Endothelial cell of umbilical vein (primary cell): ENCODE results near the gene GRID2. TPM values are rescaled to one million over a fixed set of nuclear protein-coding genes. Genes with fewer than 3 reads are reported as not detected.

Source experiments
- BruUV-seq: library from RNA; stranded (reverse); fragments of 400-500 nt; replicated peaks from 2 replicates; lab custom pipeline; 2021; lab: Mats Ljungman, UMichigan
- CTCF ChIA-PET: fragments of 300-600, 350-600 bp; sonication (Branson Sonifier 250); formaldehyde crosslinking; loops from one replicate; lab custom pipeline; 2021; ENCODE audit warnings: antibody characterized with exemption, inconsistent platforms; lab: Charles Lee
- POLR2A ChIA-PET: fragments of 300-600, 350-600 bp; sonication (Branson Sonifier 250); formaldehyde crosslinking; loops from one replicate; lab custom pipeline; 2021; ENCODE audit warnings: antibody characterized with exemption, inconsistent platforms; lab: Charles Lee
- DNase-seq: peaks from one replicate; pipeline ENCODE4 v3.0.0-alpha.2; 2011; ENCODE audit warnings: low read depth, low spot score
- FAIRE-seq: peaks from 2 replicates; lab custom pipeline; 2011; peaks lifted over from hg19 to GRCh38; lab: Jason Lieb, UNC
- H2AFZ ChIP-seq: 2 replicates; pipeline ENCODE4 v1.6.0; 2012; ENCODE audit warnings: low read depth, low read length, control low read depth, inconsistent platforms
- H3K27ac ChIP-seq: 2 replicates; pipeline ENCODE4 v1.5.1; 2011; ENCODE audit warnings: low read depth, mild to moderate bottlenecking, control low read depth, low read length, moderate library complexity; ENCODE audit not compliant: insufficient read depth
- H3K27me3 ChIP-seq, 2 experiments: 2 replicates each; pipeline versions ENCODE4 v1.6.0 to v1.6.1; 2011; ENCODE audit warnings: low read length in 2 of 2, mixed read lengths in 1 of 2; ENCODE audit not compliant: control insufficient read depth in 2 of 2, insufficient read depth in 2 of 2
- H3K36me3 ChIP-seq, 2 experiments: 2 replicates in 1 of 2; 3 replicates in 1 of 2; pipeline ENCODE4 v1.5.1; 2011; ENCODE audit warnings: low read length in 2 of 2, mild to moderate bottlenecking in 1 of 2, moderate library complexity in 1 of 2; ENCODE audit not compliant: control insufficient read depth in 2 of 2, insufficient read depth in 2 of 2; ENCODE audit errors: extremely low read depth in 1 of 2
- H3K4me1 ChIP-seq: 3 replicates; pipeline ENCODE4 v1.5.1; 2011; ENCODE audit warnings: mild to moderate bottlenecking, low read length; ENCODE audit not compliant: control insufficient read depth, insufficient read depth; ENCODE audit errors: extremely low read depth
- H3K4me2 ChIP-seq: 2 replicates; pipeline ENCODE4 v1.6.1; 2011; ENCODE audit warnings: low read length, control low read depth, mixed read lengths; ENCODE audit not compliant: insufficient read depth
- H3K4me3 ChIP-seq, 3 experiments: fragments of 200-600 bp in 1 of 3; sonication (generic), shearing (Covaris generic) in 1 of 3; replicated peaks in 1 of 3; 2 replicates each; pipeline ENCODE4 v1.5.1; 2011 to 2016; ENCODE audit warnings: control low read depth in 3 of 3, low read length in 3 of 3, mild to moderate bottlenecking in 2 of 3, inconsistent platforms in 1 of 3, low read depth in 1 of 3, moderate library complexity in 1 of 3; ENCODE audit not compliant: insufficient read depth in 1 of 3
- H3K79me2 ChIP-seq: 2 replicates; pipeline ENCODE4 v1.6.0; 2012; ENCODE audit warnings: low read length, inconsistent platforms; ENCODE audit not compliant: control insufficient read depth, insufficient read depth
- H3K9ac ChIP-seq: replicated peaks from 2 replicates; pipeline ENCODE3; 2011; ENCODE audit warnings: low read length, control low read depth; ENCODE audit not compliant: insufficient read depth; ENCODE audit errors: extremely low read depth
- H3K9me1 ChIP-seq: replicated peaks from 3 replicates; pipeline ENCODE4 v1.6.0; 2011; ENCODE audit warnings: mild to moderate bottlenecking, low read length; ENCODE audit not compliant: control insufficient read depth, insufficient read depth; ENCODE audit errors: extremely low read depth
- H3K9me3 ChIP-seq: replicated peaks from 2 replicates; pipeline ENCODE4 v1.5.1; 2012; ENCODE audit warnings: low read length, inconsistent platforms; ENCODE audit not compliant: control insufficient read depth, insufficient read depth
- H4K20me1 ChIP-seq: replicated peaks from 2 replicates; pipeline ENCODE3; 2011; ENCODE audit warnings: mild to moderate bottlenecking, low read length; ENCODE audit not compliant: control insufficient read depth, insufficient read depth; ENCODE audit errors: extremely low read depth
- EZH2 ChIP-seq: IDR thresholded peaks from 2 replicates; pipeline ENCODE4 v1.6.1; 2012; ENCODE audit warnings: borderline replicate concordance, low read depth, mild to moderate bottlenecking, moderate library complexity, low read length, inconsistent platforms; ENCODE audit not compliant: severe bottlenecking
- FOS ChIP-seq: IDR thresholded peaks from 2 replicates; pipeline ENCODE4 v1.6.1; 2011; ENCODE audit warnings: mild to moderate bottlenecking, low read length, moderate library complexity, borderline replicate concordance; ENCODE audit not compliant: insufficient read depth
- GATA2 ChIP-seq: IDR thresholded peaks from 2 replicates; pipeline ENCODE4 v1.7.0; 2011; ENCODE audit warnings: low read depth, mild to moderate bottlenecking, moderate library complexity, mixed read lengths, low read length; ENCODE audit not compliant: insufficient read length, insufficient read depth
- JUN ChIP-seq: IDR thresholded peaks from 2 replicates; pipeline ENCODE4 v1.6.1; 2011; ENCODE audit warnings: borderline replicate concordance, low read depth; ENCODE audit not compliant: insufficient read length, insufficient read depth
- MYC ChIP-seq: IDR thresholded peaks from one replicate; pipeline ENCODE4 v1.6.1; 2011; ENCODE audit warnings: mild to moderate bottlenecking, low read depth, low read length
- POLR2A ChIP-seq: IDR thresholded peaks from 2 replicates; pipeline ENCODE4 v1.6.1; 2012; ENCODE audit warnings: low read depth, mild to moderate bottlenecking, control low read depth, low read length
- POLR2AphosphoS5 ChIP-seq: IDR thresholded peaks from 2 replicates; pipeline ENCODE4 v1.6.1; 2012; ENCODE audit warnings: low read depth, mild to moderate bottlenecking, control low read depth, low read length, moderate library complexity; ENCODE audit not compliant: insufficient read depth
- dilution Hi-C: fragments of 300-500 bp; cut with MboI; formaldehyde crosslinking; loops from one replicate; pipeline ENCODE4 v1.15.0; 2019; ENCODE audit warnings: low sequenced_read_pairs; ENCODE audit not compliant: extremely low pct_ligation_motif_present
- intact Hi-C: fragments of 100-400 bp; cut with micrococcal nuclease; formaldehyde crosslinking; loops from one replicate; pipeline ENCODE4 v1.10.0; 2022
- polyA plus RNA-seq, 4 experiments: library from polyadenylated mRNA; depleted of rRNA in 3 of 4; stranded (reverse) in 3 of 4; unstranded in 1 of 4; fragments of >200 nt; gene quantifications; 2 replicates each; pipeline versions ENCODE4 v1.2.1 to v1.2.3, GENCODE V29; 2011 to 2012; ENCODE audit warnings: missing spikeins in 1 of 4
- total RNA-seq: library from RNA; stranded (reverse); gene quantifications from 2 replicates; pipeline ENCODE4 v1.2.3, GENCODE V29; 2021
- TF ChIP-seq, protein P1 (sequence below): IDR thresholded peaks from 2 replicates; pipeline ENCODE4 v1.6.1; 2011; ENCODE audit not compliant: insufficient read depth, insufficient read length
- TF ChIP-seq, protein P2 (sequence below), 2 donors: IDR thresholded peaks; 1 replicate in 1 of 2; 2 replicates in 1 of 2; pipeline ENCODE4 v1.5.1; 2011; ENCODE audit warnings: low read length in 2 of 2, mild to moderate bottlenecking in 2 of 2, moderate library complexity in 2 of 2, control low read depth in 1 of 2, inconsistent platforms in 1 of 2, low read depth in 1 of 2; ENCODE audit not compliant: insufficient read depth in 1 of 2; ENCODE audit errors: extremely low read depth in 1 of 2

Gene GRID2
- total and polyA plus RNA-seq, 2 donors (not counting 3 experiments of a cell fraction or from before 2014, with no cell fraction given) = not detected

DNA sequence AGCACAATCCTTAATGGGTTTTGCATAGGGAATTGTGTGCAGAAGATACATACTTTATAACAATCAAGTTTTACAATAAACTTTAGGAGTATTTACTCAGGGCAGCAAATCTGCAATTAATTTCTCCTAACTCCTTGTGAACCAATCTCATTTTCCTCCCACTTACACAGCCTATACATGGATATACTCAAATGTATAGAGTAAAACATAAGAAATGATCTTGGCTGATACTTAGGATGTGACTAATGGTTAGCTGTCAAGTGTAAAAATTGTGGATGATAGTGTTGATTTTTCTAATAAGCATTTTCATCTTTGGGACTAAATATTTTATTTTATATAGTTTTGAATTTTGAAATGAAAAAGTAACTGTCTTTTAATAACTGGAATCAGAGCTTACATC, 759.6 kb downstream of the GRID2 start:
- Histone ChIP-seq H2AFZ (no peak overlapping the region), H4K20me1 (no peaks in the 10 kb centered on the region), H3K9me1 (no peaks in the 10 kb centered on the region), H3K27me3 (no peaks in the 10 kb centered on the region), H3K79me2 (no peaks in the 10 kb centered on the region), H3K4me3 (no peak overlapping the region), H3K9me3 (no peaks in the 10 kb centered on the region), H3K4me2 (no peak overlapping the region), H3K9ac (no peak overlapping the region), H3K36me3 (no peaks in the 10 kb centered on the region), H3K27ac (no peak overlapping the region), H3K4me1 (no peaks in the 10 kb centered on the region)
- ChIA-PET POLR2A (no interaction called here), CTCF (no interaction called here)
- BruUV-seq = no TSS peak
- no peak for FAIRE-seq
- dilution Hi-C loops = no loop called here
- DNase-seq = no peak
- intact Hi-C loops = no loop called here
- TF ChIP-seq GATA2 (no peak), POLR2AphosphoS5 (no peak), FOS (no peak), POLR2A (no peak)
- TF ChIP-seq, protein P1, sequence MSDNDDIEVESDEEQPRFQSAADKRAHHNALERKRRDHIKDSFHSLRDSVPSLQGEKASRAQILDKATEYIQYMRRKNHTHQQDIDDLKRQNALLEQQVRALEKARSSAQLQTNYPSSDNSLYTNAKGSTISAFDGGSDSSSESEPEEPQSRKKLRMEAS = no peak
- TF ChIP-seq, protein P2, sequence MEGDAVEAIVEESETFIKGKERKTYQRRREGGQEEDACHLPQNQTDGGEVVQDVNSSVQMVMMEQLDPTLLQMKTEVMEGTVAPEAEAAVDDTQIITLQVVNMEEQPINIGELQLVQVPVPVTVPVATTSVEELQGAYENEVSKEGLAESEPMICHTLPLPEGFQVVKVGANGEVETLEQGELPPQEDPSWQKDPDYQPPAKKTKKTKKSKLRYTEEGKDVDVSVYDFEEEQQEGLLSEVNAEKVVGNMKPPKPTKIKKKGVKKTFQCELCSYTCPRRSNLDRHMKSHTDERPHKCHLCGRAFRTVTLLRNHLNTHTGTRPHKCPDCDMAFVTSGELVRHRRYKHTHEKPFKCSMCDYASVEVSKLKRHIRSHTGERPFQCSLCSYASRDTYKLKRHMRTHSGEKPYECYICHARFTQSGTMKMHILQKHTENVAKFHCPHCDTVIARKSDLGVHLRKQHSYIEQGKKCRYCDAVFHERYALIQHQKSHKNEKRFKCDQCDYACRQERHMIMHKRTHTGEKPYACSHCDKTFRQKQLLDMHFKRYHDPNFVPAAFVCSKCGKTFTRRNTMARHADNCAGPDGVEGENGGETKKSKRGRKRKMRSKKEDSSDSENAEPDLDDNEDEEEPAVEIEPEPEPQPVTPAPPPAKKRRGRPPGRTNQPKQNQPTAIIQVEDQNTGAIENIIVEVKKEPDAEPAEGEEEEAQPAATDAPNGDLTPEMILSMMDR (IDR thresholded peaks at IDR 0.05; ENCODE audit: extremely low read depth in 1 of 2, insufficient read depth in 1 of 2, low read depth in 1 of 2, low read length in 2 of 2) = no peak

DNA sequence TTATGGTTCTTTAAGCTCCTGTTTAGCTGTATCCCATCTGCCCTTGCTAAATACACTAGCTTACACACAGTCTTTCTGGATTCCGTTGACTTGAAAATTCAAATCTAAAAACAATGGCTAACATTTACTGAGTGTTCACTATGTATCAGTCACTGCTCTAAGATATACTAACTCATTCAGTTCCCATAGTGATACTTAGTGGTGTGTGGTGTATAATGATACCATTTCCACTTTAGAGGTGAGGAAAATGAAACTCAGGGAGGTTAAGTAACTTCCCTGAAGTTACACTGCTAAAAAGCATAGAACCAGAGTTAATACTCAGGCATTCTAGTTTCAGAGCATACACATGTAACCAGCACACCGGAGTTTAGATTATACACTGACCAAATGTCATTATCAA, 762.0 kb downstream of the GRID2 start:
- no peak for FAIRE-seq
- no peak overlapping the region for H2AFZ ChIP-seq
- dilution Hi-C loops = no loop called here
- no peaks in the 10 kb centered on the region for H4K20me1 ChIP-seq
- H3K4me3 ChIP-seq = no peak overlapping the region
- intact Hi-C loops = no loop called here
- H3K27me3 ChIP-seq = no peaks in the 10 kb centered on the region
- DNase-seq = no peak
- no TSS peak for BruUV-seq
- H3K79me2 ChIP-seq = no peaks in the 10 kb centered on the region
- no peak overlapping the region for H3K4me2 ChIP-seq
- no peaks in the 10 kb centered on the region for H3K9me3 ChIP-seq
- H3K9ac ChIP-seq = no peak overlapping the region
- no peak overlapping the region for H3K27ac ChIP-seq
- POLR2A ChIA-PET = no interaction called here
- no peaks in the 10 kb centered on the region for H3K4me1 ChIP-seq
- CTCF ChIA-PET = no interaction called here
- no peaks in the 10 kb centered on the region for H3K9me1 ChIP-seq
- H3K36me3 ChIP-seq = no peaks in the 10 kb centered on the region
- TF ChIP-seq POLR2AphosphoS5 (no peak), FOS (no peak), EZH2 (no peak), GATA2 (no peak), MYC (no peak), POLR2A (no peak), JUN (no peak)
- TF ChIP-seq, protein P1 = no peak
- TF ChIP-seq, protein P2 (IDR thresholded peaks at IDR 0.05; ENCODE audit: extremely low read depth in 1 of 2, insufficient read depth in 1 of 2, low read depth in 1 of 2, low read length in 2 of 2) = no peak
